NCI-H345 treated with DMSO at 0.1 percent for 48 hours (cell line): Measurements from ENCODE around the gene CPED1.
"Not testable (repeated sequence)": the region's sequence is repeated elsewhere in the genome, so short reads cannot be mapped to it uniquely, and the experiment has no call there.

Experiments used
- DNase-seq: peaks from one replicate; lab custom pipeline; 2025; ENCODE audit not compliant: unreplicated experiment; lab: John Stamatoyannopoulos, UW

The CPED1 gene

GRCh38 chr7:121016966-121017365, 28.5 kb downstream of the CPED1 start:
- no peak for DNase-seq

GRCh38 chr7:121017586-121017985, 29.1 kb downstream of the CPED1 start:
- no peak for DNase-seq

DNA sequence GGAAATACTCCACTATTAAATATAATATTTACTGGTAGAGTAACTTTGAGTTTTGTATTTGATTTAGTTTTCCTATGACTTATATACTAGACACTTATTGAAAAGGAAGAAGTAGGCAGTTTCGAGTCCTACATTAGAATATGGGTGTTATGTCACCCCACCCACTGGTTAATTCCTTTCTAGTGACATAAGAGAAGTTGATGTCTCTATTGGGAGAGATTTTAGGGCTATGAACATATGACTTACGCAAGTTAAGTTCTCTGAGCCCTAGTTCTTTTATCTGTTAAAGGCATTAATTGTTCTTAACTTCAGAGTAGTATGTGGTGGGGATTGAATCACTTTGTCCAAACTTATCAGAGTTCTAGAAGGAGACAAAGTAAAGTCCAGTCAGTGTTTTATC, 30.5 kb downstream of the CPED1 start:
- no peak for DNase-seq

DNA sequence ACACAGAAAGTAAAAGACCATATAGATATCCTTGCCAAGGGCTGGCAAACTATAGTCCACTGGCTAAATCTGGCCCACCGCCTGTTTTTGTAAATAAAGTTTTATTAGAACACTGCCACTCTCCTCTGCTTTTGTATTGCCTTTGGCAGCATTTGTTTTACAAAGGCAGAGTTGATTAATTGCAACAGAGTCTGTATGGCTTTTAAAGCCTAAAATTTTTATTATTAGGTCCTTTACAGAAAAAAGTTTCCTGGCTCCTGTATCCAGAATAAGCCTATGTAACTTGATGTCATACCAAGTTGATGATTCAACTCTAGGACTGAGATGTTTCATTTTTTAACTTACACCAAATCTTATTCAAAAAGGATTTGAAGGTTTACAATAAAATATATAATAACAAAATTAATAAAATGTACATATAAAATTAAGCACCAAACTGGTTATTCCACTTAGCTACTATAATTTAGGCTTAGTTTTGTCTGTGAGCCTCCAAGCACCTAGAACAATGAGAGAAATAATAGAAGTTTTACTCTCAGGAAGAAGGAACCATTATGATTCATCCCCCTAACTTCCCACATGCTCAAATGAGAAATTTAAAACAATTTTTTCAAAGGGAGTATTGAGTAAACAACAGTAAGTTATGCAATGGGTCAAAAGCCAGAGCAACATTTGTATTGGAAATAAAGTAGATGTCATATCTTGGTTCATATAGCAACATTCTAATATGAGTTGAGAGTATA, 31.9 kb downstream of the CPED1 start:
- DNase-seq = no peak

DNA sequence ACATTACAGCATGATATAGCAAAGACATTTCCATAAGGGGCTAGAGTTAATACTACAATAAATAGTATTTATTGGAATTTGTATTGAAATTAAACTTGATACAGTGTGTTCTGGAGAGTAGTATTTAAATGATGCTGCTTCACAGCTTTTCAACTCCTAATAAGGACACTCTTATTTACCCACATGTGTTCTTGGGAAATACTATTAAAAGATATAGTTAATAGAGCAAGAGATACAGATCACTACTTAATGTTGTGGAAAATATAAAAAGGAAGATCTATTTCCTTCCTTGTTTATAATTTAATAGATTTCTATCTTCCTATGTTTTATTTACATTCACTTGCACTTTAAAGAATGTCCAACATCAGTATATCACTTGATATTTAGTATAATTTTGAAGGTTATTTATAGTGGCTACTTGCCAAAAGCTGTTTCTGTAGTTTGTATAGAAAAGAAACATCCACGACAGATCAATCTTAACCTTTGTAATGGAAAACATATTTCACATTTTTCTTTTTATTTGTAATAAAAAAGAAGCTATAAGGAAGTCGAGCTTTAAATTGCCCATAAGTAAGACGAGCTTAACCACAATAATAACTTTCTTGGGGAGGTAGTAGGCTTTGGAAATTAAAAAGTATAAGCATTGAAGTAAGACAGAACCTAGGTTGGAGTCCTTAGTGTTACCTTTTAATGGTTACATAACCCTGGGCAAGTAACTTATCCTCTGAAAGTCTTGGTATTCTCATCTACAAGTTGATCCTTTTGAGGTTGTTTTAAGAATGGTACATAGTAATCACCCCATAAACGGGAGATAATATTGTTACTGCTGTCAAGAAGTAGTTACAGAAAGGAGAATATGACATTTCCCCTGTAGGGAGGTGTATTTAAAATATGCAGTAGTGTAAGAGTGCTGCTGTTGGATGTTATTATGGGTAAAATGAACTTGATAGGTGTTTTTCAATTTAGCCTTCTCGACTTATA, 32.8 kb downstream of the CPED1 start:
- no peak for DNase-seq

DNA sequence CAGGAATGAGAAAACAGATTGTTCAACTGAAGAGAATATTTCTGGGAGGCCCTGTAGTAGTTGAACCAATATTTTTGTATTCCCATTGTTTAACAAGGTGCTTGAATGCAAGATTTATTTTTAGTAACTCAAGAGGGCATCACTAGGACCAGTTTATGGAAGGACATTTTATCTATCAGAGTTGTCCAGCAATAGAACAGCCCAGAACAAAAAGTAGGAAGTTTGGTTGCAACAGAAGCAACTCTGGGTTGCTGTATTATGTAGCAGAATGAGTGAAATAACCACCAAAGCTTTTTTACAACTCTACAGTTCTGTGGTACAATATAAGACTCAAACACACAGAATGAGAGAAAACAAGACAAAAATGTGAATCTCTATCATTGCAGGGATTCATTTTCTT, 34.7 kb downstream of the CPED1 start:
- DNase-seq = no peak

DNA sequence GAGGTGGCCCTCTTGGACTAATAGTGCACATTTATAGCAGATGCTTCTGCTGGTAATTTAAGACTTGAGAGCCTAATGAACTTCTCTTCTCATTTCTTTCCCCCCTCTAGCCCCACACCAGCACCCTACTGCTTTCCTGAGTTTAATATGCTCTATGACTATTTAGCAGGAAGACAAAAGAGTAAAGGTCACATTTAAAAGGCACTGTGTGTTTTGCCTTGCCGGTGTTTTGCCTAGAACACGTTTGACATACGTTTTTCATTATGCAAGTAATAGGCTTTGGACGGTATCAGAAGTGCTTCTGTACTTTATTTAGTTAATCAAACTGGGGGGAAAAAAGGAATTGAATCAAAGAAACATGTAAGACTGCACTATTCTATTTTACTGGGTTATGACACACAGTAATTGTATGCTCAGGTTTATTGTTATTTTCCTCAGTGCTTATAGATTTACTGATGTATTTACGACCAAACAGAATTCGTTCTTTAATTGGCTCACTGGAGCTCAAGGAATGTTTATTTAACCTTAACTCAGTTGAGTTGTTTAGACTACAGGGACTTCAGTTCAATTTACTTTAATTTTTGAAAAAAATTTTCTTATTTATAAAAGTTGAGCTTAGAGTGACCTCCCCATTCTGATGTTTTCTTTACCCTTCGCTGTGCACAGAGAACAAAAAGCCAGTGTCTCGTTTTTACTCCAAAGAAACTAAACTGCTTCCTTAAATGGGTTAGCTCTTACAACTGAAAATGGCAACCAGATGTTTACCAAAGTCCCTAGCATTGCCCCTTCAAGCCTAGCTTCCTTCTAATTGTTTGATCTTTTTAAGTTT, 35.4 kb downstream of the CPED1 start:
- DNase-seq = no peak

- no peak for DNase-seq
Observed at GRCh38 chr7:121024611-121025010, 36.1 kb downstream of the CPED1 start.

GRCh38 chr7:121026159-121026558, 37.6 kb downstream of the CPED1 start:
- no peak for DNase-seq

DNA sequence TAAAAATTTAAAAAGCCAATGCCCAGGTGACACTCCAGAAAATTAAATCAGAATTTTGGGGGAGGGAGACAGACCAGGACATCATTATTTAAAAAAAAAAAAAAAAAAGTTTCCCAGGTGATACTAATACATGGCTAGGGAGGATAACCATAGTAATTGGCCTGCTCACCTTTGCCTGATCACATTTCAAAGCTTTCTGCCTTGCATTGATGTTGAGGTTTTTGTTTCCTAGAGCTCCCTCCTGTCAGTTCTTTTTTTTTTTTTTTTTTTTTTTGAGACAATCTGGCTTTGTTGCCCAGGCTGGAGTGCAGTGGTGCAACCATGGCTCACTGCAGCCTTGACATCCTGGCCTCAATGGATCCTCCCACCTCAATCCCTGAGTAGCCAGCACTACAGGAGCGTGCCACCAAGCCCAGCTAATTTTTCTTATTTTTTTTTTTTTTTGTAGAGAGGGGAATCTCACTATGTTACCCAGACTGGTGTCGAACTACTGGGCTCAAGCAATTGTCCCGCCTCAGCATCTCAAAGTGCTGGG, 38.1 kb downstream of the CPED1 start:
- DNase-seq = no peak

GRCh38 chr7:121027761-121028669, 39.5 kb downstream of the CPED1 start:
- DNase-seq = no peak

DNA sequence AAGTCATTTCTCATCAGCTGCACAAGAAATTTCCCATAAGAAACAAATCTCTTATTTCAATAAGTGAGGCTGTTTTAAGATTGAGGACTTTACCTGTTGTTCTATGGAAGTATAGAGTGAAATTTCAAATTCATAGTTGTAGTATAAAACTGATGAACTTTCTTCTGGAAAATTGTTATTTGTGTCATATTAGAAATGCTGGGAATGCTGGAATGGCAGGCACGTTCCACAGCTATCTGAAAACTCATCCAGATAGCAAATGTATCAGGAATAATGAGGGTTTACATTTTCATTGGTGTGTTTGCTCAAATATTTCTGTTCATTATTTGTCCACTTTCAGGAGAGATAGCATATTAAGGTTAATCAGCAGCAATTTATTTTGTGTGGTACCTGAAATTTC, 40.8 kb downstream of the CPED1 start:
- no peak for DNase-seq

- no peak for DNase-seq
Observed at GRCh38 chr7:121030308-121030707, 41.8 kb downstream of the CPED1 start.

- DNase-seq = no peak
Observed at GRCh38 chr7:121032645-121033460, 44.3 kb downstream of the CPED1 start.

- no peak for DNase-seq
Observed at GRCh38 chr7:121034929-121035328, 46.4 kb downstream of the CPED1 start.

GRCh38 chr7:121036776-121037175, 48.3 kb downstream of the CPED1 start:
- DNase-seq = not testable (repeated sequence)

- DNase-seq = not testable (repeated sequence)
Observed at GRCh38 chr7:121037329-121037728, 48.8 kb downstream of the CPED1 start.

GRCh38 chr7:121037957-121038716, 49.6 kb downstream of the CPED1 start:
- no peak for DNase-seq
